Activated CD4-positive, alpha-beta memory T cell treated with anti-CD3 and anti-CD28 coated beads for 36 hours (primary cell): Measurements from ENCODE around the gene RAB22A. TPM values are rescaled to one million over a fixed set of nuclear protein-coding genes. Genes with fewer than 3 reads are reported as not detected.

Experiments used
- CTCF ChIA-PET: fragments of 350-600 bp; sonication (Branson Sonifier 250); formaldehyde crosslinking; loops from one replicate; lab custom pipeline; 2021; ENCODE audit warnings: antibody characterized with exemption, inconsistent platforms; lab: Charles Lee
- POLR2A ChIA-PET: fragments of 350-600 bp; sonication (Branson Sonifier 250); formaldehyde crosslinking; loops from one replicate; lab custom pipeline; 2021; ENCODE audit warnings: antibody characterized with exemption; lab: Charles Lee
- DNase-seq: peaks from one replicate; pipeline ENCODE4 v3.0.0-alpha.2; 2020
- H3K27ac Mint-ChIP-seq: one replicate; pipeline ENCODE4 v1.8.0; 2021; ENCODE audit warnings: mixed read lengths
- H3K27me3 Mint-ChIP-seq: one replicate; pipeline ENCODE4 v1.8.0; 2021; ENCODE audit warnings: mixed read lengths
- H3K36me3 Mint-ChIP-seq: one replicate; pipeline ENCODE4 v1.8.0; 2021; ENCODE audit warnings: mixed read lengths
- H3K4me1 Mint-ChIP-seq: one replicate; pipeline ENCODE4 v1.8.0; 2021; ENCODE audit warnings: low read depth, mixed read lengths
- H3K4me3 Mint-ChIP-seq: one replicate; pipeline ENCODE4 v1.8.0; 2021; ENCODE audit warnings: mild to moderate bottlenecking, mixed read lengths
- H3K9me3 Mint-ChIP-seq: one replicate; pipeline ENCODE4 v1.8.0; 2021; ENCODE audit warnings: mixed read lengths
- intact Hi-C: fragments of 100-400 bp; cut with micrococcal nuclease; formaldehyde crosslinking; loops from one replicate; pipeline ENCODE4 v1.15.1; 2023
- total RNA-seq, 2 experiments: library from RNA; stranded (reverse); gene quantifications; one replicate each; pipeline ENCODE4 v1.2.3, GENCODE V29; 2021

Gene RAB22A
- total RNA-seq, 2 experiments from 2014 or later: 10.5 to 12.0 TPM

DNA sequence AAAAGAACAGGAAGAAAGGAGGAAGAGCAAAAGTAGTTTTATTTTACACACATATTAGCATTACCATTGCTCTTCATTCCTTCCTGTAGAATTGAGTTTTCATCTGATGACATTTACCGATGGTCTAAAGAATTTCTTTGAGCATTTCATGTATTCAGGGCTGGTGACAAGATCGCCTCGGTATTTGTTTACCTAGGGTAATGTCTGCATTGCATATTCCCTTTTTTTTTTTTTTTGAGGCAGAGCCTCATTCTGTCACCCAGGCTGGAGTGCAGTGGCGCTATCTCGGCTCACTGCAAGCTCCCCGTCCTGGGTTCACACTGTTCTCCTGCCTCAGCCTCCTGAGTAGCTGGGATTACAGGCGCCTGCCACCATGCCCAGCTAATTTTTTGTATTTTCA lies 19.3 kb downstream of the RAB22A start:
- H3K9me3 Mint-ChIP-seq: no peaks in the 10 kb centered on the region
- H3K36me3 Mint-ChIP-seq: peaks cover 9% of the 10 kb centered on the region
- H3K4me3 Mint-ChIP-seq: no peak overlapping the region
- peaks cover 40% of the 10 kb centered on the region for H3K4me1 Mint-ChIP-seq
- intact Hi-C loops: no loop called here
- H3K27ac Mint-ChIP-seq: no peak overlapping the region
- H3K27me3 Mint-ChIP-seq: no peaks in the 10 kb centered on the region
- POLR2A ChIA-PET: no interaction called here
- DNase-seq: no peak
- CTCF ChIA-PET: no interaction called here

DNA sequence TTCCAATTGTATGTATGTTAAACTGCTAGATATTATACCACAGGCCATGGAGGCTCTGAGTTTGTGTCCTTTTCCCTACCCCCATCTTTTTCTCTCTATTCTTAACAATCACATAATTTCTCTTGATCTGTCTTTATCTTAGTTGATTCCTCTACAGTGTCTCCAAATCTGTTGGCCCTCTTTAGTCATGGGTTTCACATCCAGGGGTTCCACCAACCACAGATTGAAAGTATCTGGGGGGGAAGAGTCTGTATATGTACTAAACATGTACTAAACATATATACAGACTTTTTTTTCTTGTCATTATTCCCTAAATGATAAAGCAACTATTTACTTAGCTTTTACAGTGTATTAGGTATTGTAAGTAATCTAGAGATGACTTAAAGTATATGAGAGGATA lies 20.2 kb downstream of the RAB22A start:
- no peak overlapping the region for H3K4me3 Mint-ChIP-seq
- no peak overlapping the region for H3K27ac Mint-ChIP-seq
- POLR2A ChIA-PET: no interaction called here

DNA sequence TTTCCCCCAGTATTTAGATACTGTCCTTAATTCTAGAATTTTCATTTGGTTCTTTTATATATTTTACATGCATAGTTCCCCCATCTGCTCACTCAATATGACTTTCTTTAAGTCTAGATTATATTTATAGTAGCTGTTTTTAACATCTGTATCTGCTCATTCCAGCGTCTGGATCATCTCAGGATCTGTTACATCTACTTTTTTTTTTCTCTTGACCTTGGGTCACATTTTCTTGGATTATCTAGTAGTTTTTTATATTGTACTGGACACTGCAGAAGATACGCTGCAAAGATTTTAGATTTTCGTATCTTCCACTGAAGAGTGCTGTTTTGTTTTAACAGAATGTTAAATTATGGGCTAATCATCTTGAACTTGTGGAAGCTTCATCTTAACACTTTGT lies 20.7 kb downstream of the RAB22A start:
- no peak overlapping the region for H3K27ac Mint-ChIP-seq
- no peaks in the 10 kb centered on the region for H3K27me3 Mint-ChIP-seq
- CTCF ChIA-PET: interaction anchor here (0.9 kb wide), 1 partner anchor 9 kb away, joined by 3 read pairs; no protein-coding TSS in a partner anchor
- no peaks in the 10 kb centered on the region for H3K9me3 Mint-ChIP-seq
- DNase-seq: no peak
- POLR2A ChIA-PET: no interaction called here
- peaks cover 9% of the 10 kb centered on the region for H3K36me3 Mint-ChIP-seq
- intact Hi-C loops: no loop called here
- H3K4me3 Mint-ChIP-seq: no peak overlapping the region
- peaks cover 35% of the 10 kb centered on the region for H3K4me1 Mint-ChIP-seq

More for the DNA sequence above, 20.2 kb downstream of the RAB22A start:
- H3K4me1 Mint-ChIP-seq: peaks cover 37% of the 10 kb centered on the region
- intact Hi-C loops: no loop called here
- H3K36me3 Mint-ChIP-seq: peaks cover 9% of the 10 kb centered on the region
- CTCF ChIA-PET: no interaction called here
- H3K9me3 Mint-ChIP-seq: no peaks in the 10 kb centered on the region
- no peak for DNase-seq
- H3K27me3 Mint-ChIP-seq: no peaks in the 10 kb centered on the region

DNA sequence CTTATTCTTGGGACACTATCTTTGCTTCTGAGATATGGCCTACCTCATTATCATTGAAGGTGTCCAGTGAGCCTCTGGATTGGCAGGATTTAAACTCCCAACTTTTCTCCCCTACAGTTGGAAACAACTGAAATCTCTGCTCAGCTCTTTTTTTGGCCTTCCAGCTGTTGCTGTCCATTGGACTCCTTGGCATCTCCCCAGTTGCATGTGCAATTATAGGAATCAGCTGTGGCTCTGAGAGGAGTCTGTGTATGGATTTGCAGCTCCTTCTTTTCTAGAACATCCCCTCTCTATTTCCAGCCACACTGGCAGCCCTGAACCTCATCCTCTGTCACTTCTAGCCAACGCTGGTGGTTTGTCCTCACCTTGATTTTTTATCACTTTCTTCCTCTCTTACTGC lies 21.2 kb downstream of the RAB22A start:
- intact Hi-C loops: no loop called here
- Mint-ChIP-seq H3K4me1 (peaks cover 31% of the 10 kb centered on the region), H3K9me3 (no peaks in the 10 kb centered on the region), H3K36me3 (peaks cover 9% of the 10 kb centered on the region), H3K27me3 (no peaks in the 10 kb centered on the region), H3K27ac (no peak overlapping the region), H3K4me3 (no peak overlapping the region)
- DNase-seq: no peak
- ChIA-PET CTCF (interaction anchor here (0.9 kb wide), 1 partner anchor 9 kb away, joined by 3 read pairs; no protein-coding TSS in a partner anchor), POLR2A (no interaction called here)

DNA sequence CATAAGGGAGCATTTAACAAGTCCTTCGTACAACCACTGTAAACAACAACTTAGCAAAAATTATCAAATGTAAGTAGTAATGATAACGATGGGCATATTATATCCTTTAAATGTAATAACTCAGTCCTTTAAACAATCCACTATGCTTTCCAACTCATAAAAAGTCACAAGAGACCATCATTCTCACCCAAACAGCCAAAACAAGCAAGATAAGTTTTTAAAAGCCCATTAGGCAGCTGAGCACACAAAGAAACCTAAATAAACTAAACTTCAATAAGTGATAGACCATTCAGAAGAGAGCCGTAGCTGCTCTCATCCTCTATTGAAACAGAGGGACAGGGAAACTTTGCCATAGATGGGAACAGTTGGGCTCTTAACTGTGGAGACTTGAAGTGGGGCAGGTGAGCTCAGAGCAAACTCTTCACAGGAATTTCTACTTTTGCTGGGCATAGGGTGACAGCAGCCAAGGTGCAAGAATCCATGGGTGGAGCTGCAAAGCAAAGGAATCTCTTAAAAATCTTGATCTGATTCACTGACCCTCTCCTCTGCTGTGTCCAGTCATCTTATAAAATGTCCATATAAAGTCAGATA lies 22.5 kb downstream of the RAB22A start:
- CTCF ChIA-PET: no interaction called here
- no peak for DNase-seq
- intact Hi-C loops: no loop called here
- Mint-ChIP-seq H3K4me1 (peaks cover 20% of the 10 kb centered on the region), H3K27ac (no peak overlapping the region), H3K9me3 (no peaks in the 10 kb centered on the region), H3K27me3 (no peaks in the 10 kb centered on the region), H3K36me3 (peaks cover 9% of the 10 kb centered on the region), H3K4me3 (no peak overlapping the region)
- POLR2A ChIA-PET: no interaction called here

DNA sequence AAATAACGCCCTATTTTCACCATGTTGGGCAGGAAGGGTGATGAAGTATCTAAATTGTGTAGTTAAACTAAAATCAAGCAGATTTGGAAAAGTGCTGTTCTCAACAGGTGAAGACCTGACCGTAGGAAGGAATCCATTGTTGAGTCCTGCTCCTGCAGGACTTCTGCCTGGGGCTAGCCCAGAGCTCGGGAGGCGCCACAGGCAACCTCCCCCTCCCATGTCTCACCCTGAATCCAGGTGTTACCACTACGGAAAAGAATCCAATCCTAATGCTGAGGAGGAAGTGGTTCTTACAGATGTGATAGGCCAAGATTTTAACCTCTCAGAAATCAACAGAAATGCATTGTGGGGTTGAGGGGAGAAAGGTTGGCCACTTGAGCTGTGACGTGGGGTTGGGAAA lies 30.2 kb downstream of the RAB22A start:
- H3K27me3 Mint-ChIP-seq: no peaks in the 10 kb centered on the region
- intact Hi-C loops: no loop called here
- H3K27ac Mint-ChIP-seq: no peak overlapping the region
- no peaks in the 10 kb centered on the region for H3K9me3 Mint-ChIP-seq
- ChIA-PET POLR2A (no interaction called here), CTCF (no interaction called here)
- H3K4me1 Mint-ChIP-seq: peaks cover 29% of the 10 kb centered on the region
- peaks cover 12% of the 10 kb centered on the region for H3K36me3 Mint-ChIP-seq
- DNase-seq: no peak
- no peak overlapping the region for H3K4me3 Mint-ChIP-seq

DNA sequence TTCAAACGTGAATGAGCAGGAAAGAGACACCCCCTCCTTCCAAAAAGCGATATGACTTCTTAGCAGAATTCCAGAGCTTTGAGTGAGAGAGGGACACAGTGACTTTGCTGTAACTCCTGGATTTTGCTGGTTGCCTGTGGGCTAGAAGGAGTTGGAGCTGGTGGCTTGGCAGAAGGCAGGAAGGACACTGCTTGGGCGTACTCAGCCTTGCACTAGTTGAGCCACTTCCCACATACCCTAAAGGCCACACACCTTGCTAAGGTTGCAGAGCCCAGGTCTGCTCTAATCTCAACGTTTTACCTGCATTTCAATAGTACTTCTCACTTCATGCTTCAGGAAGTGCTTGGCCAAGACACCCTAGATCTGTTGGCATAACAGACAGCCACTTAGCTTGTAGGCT lies 30.6 kb downstream of the RAB22A start:
- Mint-ChIP-seq H3K4me1 (peaks cover 29% of the 10 kb centered on the region), H3K27me3 (no peaks in the 10 kb centered on the region), H3K4me3 (no peak overlapping the region), H3K9me3 (no peaks in the 10 kb centered on the region), H3K27ac (no peak overlapping the region), H3K36me3 (peaks cover 13% of the 10 kb centered on the region)
- intact Hi-C loops: no loop called here
- POLR2A ChIA-PET: no interaction called here
- CTCF ChIA-PET: no interaction called here
- DNase-seq: no peak

DNA sequence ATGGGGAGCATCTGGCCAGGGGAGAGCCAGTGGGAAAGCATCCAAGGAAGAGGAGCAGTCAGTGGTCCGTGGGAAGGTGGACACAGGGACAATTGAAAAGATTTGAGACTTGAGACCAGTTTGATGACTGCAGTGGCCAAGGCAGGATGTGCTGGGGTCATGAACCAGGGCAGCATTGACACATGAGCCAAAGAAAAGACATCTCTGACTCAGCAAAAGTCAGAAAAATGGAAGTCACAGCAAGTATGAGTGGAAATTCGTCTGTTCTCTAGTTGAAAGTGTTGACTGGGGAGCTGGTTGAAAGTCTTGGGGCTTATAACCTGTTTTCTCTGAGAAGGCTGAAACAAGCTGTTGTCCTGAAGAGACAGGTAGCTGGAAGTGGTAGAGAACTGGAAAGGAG lies 31.3 kb downstream of the RAB22A start:
- intact Hi-C loops: no loop called here
- H3K27me3 Mint-ChIP-seq: no peaks in the 10 kb centered on the region
- peaks cover 20% of the 10 kb centered on the region for H3K36me3 Mint-ChIP-seq
- H3K9me3 Mint-ChIP-seq: no peaks in the 10 kb centered on the region
- peaks cover 30% of the 10 kb centered on the region for H3K4me1 Mint-ChIP-seq
- no peak for DNase-seq
- no peak overlapping the region for H3K4me3 Mint-ChIP-seq
- CTCF ChIA-PET: no interaction called here
- H3K27ac Mint-ChIP-seq: peak overlapping the region; percentile 16
- POLR2A ChIA-PET: no interaction called here

DNA sequence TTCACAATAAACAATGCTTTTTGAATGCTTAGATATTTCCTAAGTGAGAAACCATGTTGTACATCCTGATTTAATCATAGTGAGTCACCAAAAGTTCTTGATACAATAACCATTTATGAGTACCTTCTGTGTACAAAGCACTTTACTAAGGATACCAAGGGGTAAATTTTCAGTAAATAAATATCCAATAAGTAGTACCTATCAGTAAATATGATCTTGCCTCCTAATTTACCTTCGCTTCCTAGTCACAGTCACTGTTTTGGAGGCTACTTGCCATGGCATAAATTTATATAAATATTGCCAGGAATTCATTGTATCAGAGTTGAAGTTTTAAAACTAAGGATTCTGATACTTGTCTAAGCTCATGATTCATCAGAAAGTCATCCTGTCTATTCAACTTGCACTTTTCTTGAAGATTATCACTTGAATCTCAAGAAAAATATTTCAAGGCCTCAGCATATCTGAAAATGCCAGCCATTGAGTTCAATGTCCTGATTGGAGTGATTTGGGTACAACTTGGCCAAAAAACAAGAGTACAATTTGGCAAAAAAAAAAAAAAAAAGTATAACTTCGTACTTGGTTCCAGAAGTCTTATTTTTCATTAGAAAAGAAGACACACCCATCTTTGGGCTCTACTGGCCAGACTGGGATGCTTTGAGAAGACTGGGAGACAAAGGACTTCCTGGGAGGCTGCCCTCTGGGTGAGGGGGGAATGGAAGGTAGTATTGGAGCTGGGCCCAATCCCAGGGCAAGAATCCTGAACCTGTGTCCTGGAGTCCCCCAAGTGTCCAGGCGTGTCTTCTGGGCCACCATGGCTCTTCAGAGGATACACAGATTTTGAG lies 32.8 kb downstream of the RAB22A start:
- Mint-ChIP-seq H3K4me1 (peaks cover 26% of the 10 kb centered on the region), H3K27me3 (no peaks in the 10 kb centered on the region), H3K36me3 (peaks cover 33% of the 10 kb centered on the region), H3K9me3 (no peaks in the 10 kb centered on the region), H3K27ac (no peak overlapping the region), H3K4me3 (no peak overlapping the region)
- ChIA-PET POLR2A (no interaction called here), CTCF (no interaction called here)
- intact Hi-C loops: no loop called here
- no peak for DNase-seq

DNA sequence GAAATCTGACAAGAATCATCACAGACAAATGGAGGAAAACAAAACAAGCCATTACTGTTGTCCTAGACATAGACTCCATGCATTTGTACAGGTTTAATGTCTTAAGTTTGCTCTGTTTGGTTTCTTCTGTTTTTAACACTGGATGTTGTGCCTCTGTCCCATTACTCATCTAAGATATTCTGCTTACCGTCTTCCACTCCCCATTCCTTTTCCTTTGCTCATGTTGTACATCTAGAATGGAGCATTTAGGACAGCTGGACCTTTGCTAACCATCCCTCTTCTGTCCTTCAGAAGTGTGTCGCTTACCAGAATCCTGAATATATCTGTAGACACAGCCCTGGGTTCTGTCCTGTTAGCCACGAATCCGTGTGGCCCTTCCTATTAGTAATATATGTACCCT lies 35.2 kb downstream of the RAB22A start:
- no peaks in the 10 kb centered on the region for H3K9me3 Mint-ChIP-seq
- CTCF ChIA-PET: no interaction called here
- peaks cover 24% of the 10 kb centered on the region for H3K4me1 Mint-ChIP-seq
- H3K4me3 Mint-ChIP-seq: no peak overlapping the region
- DNase-seq: no peak
- POLR2A ChIA-PET: no interaction called here
- no peak overlapping the region for H3K27ac Mint-ChIP-seq
- H3K27me3 Mint-ChIP-seq: no peaks in the 10 kb centered on the region
- intact Hi-C loops: no loop called here
- H3K36me3 Mint-ChIP-seq: peaks cover 36% of the 10 kb centered on the region

DNA sequence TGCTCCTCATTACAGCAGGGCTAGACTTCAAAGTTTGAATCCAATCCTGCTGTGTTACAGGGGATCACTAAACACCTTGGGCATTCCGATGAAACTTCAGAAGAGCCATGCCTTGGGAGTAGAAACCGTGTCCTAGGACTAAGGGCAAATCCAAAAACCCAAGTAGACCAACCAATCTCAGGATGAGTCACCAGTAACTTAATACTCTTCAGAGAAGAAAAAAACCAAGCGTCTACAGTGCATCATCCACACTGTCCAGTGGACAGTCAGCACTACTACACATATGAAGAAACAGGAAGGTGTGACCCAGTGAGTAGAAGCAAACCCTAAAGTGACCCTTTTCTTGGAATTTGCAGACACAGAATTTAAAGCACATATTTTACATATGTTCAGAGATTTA lies 40.1 kb downstream of the RAB22A start:
- intact Hi-C loops: no loop called here
- Mint-ChIP-seq H3K4me1 (peaks cover 15% of the 10 kb centered on the region), H3K36me3 (peaks cover 42% of the 10 kb centered on the region), H3K27me3 (no peaks in the 10 kb centered on the region), H3K9me3 (no peaks in the 10 kb centered on the region), H3K27ac (no peak overlapping the region), H3K4me3 (no peak overlapping the region)
- DNase-seq: no peak
- CTCF ChIA-PET: interaction anchor here (0.9 to 1.1 kb wide), 2 partner anchors 15 to 112 kb away, joined by 3 to 4 read pairs; no protein-coding TSS in a partner anchor
- POLR2A ChIA-PET: no interaction called here

DNA sequence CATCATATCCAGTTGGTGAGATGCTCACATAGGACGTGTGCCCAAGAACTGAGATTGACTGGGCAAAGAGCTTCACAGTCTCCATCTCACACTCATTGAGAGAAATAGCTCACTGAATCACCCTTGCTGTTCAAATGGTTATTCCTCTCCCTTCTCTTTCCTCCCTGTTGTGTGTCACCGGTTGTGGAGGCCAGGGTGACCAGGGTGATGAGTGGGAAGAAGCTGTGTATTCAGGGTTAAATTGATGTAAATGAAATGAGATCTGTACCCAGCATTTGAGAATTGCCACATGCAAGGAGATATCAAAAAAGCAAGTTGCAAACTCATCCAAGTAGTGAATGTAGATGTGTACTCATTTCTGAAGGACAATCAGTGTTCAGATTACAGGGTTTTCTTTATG lies 43.0 kb downstream of the RAB22A start:
- intact Hi-C loops: loop anchor here (1.0 to 5.0 kb wide), 2 partner anchors 43 to 55 kb away; partner anchors contain the start of gene RAB22A
- H3K36me3 Mint-ChIP-seq: peaks cover 25% of the 10 kb centered on the region
- no peaks in the 10 kb centered on the region for H3K9me3 Mint-ChIP-seq
- peak; percentile 76 for DNase-seq
- H3K27ac Mint-ChIP-seq: peak overlapping the region; percentile 52
- ChIA-PET CTCF (interaction anchor here (1.1 kb wide), 1 partner anchor 105 kb away, joined by 4 read pairs; no protein-coding TSS in a partner anchor), POLR2A (interaction anchor here (1.0 to 1.2 kb wide), 6 partner anchors 8 to 81 kb away, joined by 3 to 5 read pairs (median 4); partner anchors contain the start of gene VAPB)
- H3K4me3 Mint-ChIP-seq: no peak overlapping the region
- H3K4me1 Mint-ChIP-seq: peaks cover 13% of the 10 kb centered on the region
- H3K27me3 Mint-ChIP-seq: no peaks in the 10 kb centered on the region
